IPS-18a (cell line): ENCODE results near the gene BLTP3A.
"Not testable (repeated sequence)": the region's sequence is repeated elsewhere in the genome, so short reads cannot be mapped to it uniquely, and the experiment has no call there.

Experiments used
- H3K27ac ChIP-seq: one replicate; pipeline ENCODE4 v1.5.1; 2013; ENCODE audit warnings: low read length
- H3K27me3 ChIP-seq: one replicate; pipeline ENCODE4 v1.6.1; 2013; ENCODE audit warnings: mild to moderate bottlenecking, low read length; ENCODE audit not compliant: control insufficient read depth, insufficient read depth
- H3K36me3 ChIP-seq: one replicate; pipeline ENCODE4 v1.6.1; 2013; ENCODE audit warnings: low read depth, low read length; ENCODE audit not compliant: control insufficient read depth
- H3K4me1 ChIP-seq: one replicate; pipeline ENCODE4 v1.6.1; 2013; ENCODE audit warnings: low read depth, low read length; ENCODE audit not compliant: control insufficient read depth
- H3K4me3 ChIP-seq: one replicate; pipeline ENCODE4 v1.5.1; 2013; ENCODE audit warnings: low read length
- H3K9ac ChIP-seq: one replicate; pipeline ENCODE4 v1.6.1; 2013; ENCODE audit warnings: mild to moderate bottlenecking, low read length, moderate library complexity
- H3K9me3 ChIP-seq: one replicate; pipeline ENCODE4 v1.6.1; 2013; ENCODE audit warnings: low read depth, low read length; ENCODE audit not compliant: control insufficient read depth

The BLTP3A gene

DNA sequence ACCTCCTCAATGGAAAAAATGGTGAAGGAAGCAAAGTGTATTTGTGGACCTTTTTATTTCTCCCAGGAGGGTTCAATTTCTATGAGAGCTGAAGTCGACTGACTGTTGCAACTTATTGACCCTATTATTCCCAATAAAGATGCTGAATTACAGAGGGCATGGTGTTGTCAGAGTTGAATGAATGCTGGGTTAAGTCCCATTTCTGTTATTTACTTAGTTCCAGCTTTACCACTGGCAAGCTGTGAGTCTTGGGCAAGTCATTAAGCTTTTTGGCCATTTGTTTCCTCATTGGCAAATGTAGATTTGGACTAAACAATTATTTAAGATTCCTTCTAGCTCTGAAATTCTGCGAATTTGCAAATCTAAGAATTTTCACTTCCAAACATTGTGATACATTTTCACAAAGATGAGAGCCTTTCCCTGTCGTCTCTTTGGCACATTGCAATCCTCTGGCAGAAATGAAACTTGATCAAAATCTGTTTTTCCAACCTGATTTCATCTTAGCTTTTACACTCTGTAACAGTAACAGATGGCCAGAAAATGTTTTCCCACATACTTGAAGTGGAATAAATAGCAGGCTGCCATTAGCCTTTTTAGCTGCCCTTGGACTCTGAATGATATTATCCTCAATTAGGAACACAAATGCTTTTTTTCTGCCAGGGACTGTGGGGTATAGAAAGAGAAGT lies 21.3 kb downstream of the BLTP3A start:
- no peak overlapping the region for H3K9ac ChIP-seq
- H3K4me1 ChIP-seq = no peaks in the 10 kb centered on the region
- no peaks in the 10 kb centered on the region for H3K9me3 ChIP-seq
- no peaks in the 10 kb centered on the region for H3K36me3 ChIP-seq
- no peaks in the 10 kb centered on the region for H3K27me3 ChIP-seq
- H3K27ac ChIP-seq = no peak overlapping the region
- H3K4me3 ChIP-seq = no peak overlapping the region

DNA sequence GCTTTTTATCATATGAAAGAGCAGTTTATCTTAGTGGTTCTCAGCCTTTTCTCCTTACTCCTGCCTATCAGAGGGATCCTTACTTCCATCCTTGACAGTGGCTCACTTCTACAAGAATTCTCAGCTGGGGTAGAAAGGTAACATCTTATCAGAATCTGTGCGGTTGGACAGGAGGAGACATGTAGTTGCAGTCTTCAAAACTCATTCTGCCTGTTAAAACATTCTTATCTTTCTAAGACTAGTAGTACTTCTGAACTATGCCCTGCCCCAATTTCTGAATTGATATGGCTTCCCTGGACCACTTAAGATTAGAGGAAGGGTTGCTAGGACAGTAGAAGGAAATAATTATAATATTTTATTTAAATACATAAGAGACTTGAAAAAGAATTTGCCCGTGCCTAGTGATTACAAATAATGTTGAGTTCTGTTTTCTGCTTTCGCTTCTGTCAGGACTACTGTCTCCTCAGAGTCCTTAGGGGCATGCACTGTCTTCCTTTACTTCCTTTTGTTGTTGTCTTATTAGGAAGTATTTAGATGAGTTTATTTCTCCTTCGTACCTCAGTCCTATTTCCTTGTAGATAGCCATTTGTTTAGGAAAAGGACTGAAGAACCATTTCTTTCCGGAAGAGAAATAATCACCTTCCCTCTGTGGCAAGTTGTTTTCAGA lies 24.9 kb downstream of the BLTP3A start:
- Histone ChIP-seq H3K27me3 (no peaks in the 10 kb centered on the region), H3K4me1 (no peaks in the 10 kb centered on the region), H3K36me3 (peaks cover 2% of the 10 kb centered on the region), H3K4me3 (no peak overlapping the region), H3K9me3 (no peaks in the 10 kb centered on the region), H3K9ac (no peak overlapping the region), H3K27ac (no peak overlapping the region)

- no peaks in the 10 kb centered on the region for H3K9me3 ChIP-seq
- peaks cover 3% of the 10 kb centered on the region for H3K36me3 ChIP-seq
- H3K9ac ChIP-seq = no peak overlapping the region
- no peak overlapping the region for H3K4me3 ChIP-seq
- H3K27ac ChIP-seq = no peak overlapping the region
- H3K4me1 ChIP-seq = no peaks in the 10 kb centered on the region
- H3K27me3 ChIP-seq = no peaks in the 10 kb centered on the region
These were observed 25.6 kb downstream of the BLTP3A start for GRCh38 chr6:34817446-34817845.

DNA sequence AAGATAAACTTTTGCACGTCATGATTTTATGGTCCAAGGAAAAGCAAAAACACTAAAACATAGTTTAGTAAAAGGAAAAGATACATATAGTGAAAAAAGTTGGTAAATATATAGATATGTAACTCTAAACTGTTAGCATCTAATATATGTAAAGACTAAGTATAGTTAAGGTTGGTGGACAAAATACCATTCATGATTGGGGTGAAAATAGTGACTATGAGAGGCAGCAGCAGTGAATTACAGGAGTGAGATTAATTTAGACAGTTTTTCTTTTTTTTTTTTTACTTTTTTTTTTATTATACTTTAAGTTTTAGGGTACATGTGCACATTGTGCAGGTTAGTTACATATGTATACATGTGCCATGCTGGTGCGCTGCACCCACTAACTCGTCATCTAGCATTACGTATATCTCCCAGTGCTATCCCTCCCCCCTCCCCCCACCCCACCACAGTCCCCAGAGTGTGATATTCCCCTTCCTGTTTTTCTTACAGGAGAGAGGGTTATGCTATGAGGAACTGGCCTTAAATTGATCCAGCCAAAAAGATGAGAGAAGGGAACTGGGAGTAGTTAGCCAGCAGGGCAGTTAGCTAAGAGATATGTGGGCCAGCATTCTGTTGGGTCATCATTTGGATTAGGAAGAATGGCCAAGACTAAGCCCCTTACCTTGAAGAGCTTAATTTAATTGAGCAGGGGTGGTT lies 27.1 kb downstream of the BLTP3A start:
- H3K27ac ChIP-seq, H3K9me3 ChIP-seq, H3K9ac ChIP-seq, H3K36me3 ChIP-seq, H3K4me1 ChIP-seq, H3K27me3 ChIP-seq, H3K4me3 ChIP-seq: not testable (repeated sequence)

DNA sequence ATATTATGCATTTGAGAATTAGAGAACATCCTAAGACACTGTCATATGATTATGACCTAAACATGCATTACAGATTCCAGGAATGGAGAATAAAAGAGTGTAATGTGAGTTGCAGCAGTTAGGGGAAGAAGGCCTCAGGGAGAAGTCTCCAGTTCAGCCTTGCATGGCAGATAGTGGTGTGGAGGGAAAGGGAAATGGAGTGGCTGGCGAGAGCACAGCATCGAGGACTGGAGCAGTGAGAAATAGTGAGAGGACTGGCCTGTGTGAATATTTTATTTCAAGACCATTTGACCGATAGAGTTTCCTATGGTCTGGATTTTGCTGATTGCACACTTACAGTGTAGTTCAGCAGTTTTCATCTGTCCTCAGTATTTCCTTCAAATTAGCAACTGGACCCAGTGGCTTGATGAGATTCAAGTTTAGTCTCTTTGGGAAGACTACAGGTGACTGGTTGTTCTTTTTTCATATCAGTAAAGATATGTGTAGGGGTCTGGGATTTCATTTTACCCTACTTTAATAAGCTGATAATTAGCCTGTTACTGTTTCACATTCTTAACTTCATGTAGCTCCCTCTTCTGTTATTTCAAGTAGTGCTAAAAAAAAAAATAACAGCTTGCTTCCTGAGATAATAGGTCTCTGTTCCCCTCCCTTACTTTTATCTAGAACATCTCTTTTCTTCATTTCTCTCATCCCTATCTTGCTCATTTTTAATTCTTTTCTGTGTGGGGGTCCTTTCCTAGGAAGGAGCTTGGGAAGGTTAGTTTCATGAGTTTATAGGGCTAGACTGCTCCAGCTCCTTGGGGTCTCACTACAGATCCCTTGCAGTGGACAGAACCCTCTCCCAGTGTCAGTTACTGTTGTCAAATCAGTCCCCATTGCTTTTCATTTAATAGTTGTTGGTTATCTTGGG lies 27.9 kb downstream of the BLTP3A start:
- H3K36me3 ChIP-seq = peaks cover 12% of the 10 kb centered on the region
- no peaks in the 10 kb centered on the region for H3K9me3 ChIP-seq
- H3K4me3 ChIP-seq = no peak overlapping the region
- no peaks in the 10 kb centered on the region for H3K27me3 ChIP-seq
- H3K4me1 ChIP-seq = no peaks in the 10 kb centered on the region
- H3K9ac ChIP-seq = no peak overlapping the region
- no peak overlapping the region for H3K27ac ChIP-seq

DNA sequence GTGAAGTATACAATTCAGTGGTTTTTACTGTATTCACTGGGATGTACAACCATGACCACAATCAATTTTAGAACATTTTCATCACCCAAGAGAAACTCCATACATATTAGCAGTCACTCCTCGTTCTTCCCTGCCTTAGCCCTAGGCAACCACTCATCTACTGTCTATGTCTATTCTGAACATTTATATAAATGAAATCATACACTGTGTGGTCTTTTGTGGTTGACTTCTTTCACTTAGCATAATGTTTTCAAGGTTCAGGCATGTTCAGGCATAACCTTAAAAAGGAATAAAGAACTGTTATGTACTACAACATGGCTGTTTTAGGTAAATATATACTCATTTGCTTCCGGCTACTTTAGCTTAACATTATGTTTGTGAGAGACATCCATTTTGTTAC lies 37.3 kb downstream of the BLTP3A start:
- no peaks in the 10 kb centered on the region for H3K4me1 ChIP-seq
- no peaks in the 10 kb centered on the region for H3K27me3 ChIP-seq
- peaks cover 14% of the 10 kb centered on the region for H3K36me3 ChIP-seq
- no peaks in the 10 kb centered on the region for H3K9me3 ChIP-seq
- no peak overlapping the region for H3K9ac ChIP-seq
- H3K27ac ChIP-seq = no peak overlapping the region
- no peak overlapping the region for H3K4me3 ChIP-seq

GRCh38 chr6:34832942-34833341 lies 41.1 kb downstream of the BLTP3A start:
- Histone ChIP-seq H3K9me3 (no peaks in the 10 kb centered on the region), H3K4me1 (no peaks in the 10 kb centered on the region), H3K4me3 (no peak overlapping the region), H3K27ac (no peak overlapping the region), H3K36me3 (peaks cover 30% of the 10 kb centered on the region), H3K27me3 (no peaks in the 10 kb centered on the region), H3K9ac (no peak overlapping the region)

DNA sequence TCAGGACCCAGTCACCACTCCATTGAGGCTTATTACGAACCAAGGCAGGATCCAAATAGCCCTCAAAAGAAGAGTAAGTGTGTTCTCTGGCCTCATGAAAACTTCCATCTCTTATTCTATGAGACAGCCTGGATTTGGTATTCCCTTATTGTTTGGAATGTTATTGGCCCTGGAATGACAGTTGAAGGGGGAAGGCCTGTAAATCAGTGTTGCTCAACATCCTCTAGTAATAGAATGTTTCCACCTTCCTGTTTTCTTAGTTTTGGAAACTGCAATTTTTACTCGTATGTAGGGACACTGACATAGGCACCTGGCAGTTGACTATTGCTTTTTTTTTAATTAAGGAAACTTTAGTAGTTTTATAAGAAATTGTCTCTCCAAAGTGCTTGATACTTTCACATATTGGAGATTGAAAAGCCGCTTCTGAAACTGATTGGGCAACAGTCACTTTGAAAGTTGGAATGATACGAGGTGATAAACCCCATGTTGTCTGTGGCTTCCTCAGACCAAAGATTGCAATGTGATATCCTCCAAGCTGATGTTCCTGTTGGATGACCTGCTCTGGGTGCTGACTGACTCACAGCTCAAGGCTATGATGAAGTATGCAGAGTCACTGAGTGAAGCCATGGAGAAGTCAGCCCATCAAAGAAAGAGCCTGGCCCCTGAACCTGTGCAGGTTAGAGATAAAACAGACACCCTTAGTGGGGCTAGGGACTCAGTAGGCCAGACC lies 43.1 kb downstream of the BLTP3A start:
- no peak overlapping the region for H3K9ac ChIP-seq
- H3K4me3 ChIP-seq = no peak overlapping the region
- H3K9me3 ChIP-seq = no peaks in the 10 kb centered on the region
- H3K36me3 ChIP-seq = peaks cover 26% of the 10 kb centered on the region
- H3K4me1 ChIP-seq = no peaks in the 10 kb centered on the region
- no peaks in the 10 kb centered on the region for H3K27me3 ChIP-seq
- H3K27ac ChIP-seq = no peak overlapping the region

DNA sequence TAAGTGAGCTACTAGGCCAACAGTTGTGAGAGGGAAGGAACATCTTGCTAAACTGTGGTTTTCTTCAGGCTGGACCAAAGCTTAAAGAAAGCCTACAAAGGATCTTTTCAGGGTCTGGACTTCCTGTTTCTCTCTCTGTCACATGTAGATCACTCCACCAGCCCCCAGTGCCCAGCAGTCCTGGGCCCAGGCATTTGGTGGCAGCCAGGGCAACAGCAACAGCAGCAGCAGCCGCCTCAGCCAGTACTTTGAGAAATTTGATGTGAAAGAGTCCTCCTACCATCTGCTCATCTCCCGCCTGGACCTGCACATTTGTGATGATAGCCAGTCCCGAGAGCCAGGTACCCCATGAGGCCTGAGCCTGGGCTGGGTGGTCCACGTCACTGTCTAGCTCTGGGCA lies 44.1 kb downstream of the BLTP3A start:
- Histone ChIP-seq H3K27ac (no peak overlapping the region), H3K4me3 (no peak overlapping the region), H3K4me1 (no peaks in the 10 kb centered on the region), H3K36me3 (peaks cover 21% of the 10 kb centered on the region), H3K9ac (no peak overlapping the region), H3K27me3 (no peaks in the 10 kb centered on the region), H3K9me3 (no peaks in the 10 kb centered on the region)

DNA sequence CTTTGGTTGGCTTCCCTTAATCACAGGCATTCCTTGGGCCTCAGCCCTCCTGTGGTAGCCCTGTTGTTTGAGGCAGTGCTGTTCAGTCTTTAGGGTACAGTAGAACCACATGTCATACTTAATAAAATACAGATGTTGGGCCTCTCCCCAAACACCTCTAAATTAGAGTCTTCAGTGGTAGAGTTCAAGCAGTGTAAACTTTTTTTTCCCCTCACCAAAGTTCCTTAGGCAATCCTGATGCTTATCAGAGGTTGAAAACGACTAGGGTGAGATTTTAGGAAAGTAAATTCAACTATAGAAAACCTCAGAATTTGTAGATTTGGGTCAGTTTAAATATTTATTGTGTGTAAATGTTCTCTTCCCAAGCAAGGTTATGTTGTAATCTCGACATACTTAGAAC lies 44.6 kb downstream of the BLTP3A start:
- Histone ChIP-seq H3K27ac (no peak overlapping the region), H3K36me3 (peaks cover 21% of the 10 kb centered on the region), H3K4me3 (no peak overlapping the region), H3K4me1 (no peaks in the 10 kb centered on the region), H3K9me3 (no peaks in the 10 kb centered on the region), H3K9ac (no peak overlapping the region), H3K27me3 (no peaks in the 10 kb centered on the region)

DNA sequence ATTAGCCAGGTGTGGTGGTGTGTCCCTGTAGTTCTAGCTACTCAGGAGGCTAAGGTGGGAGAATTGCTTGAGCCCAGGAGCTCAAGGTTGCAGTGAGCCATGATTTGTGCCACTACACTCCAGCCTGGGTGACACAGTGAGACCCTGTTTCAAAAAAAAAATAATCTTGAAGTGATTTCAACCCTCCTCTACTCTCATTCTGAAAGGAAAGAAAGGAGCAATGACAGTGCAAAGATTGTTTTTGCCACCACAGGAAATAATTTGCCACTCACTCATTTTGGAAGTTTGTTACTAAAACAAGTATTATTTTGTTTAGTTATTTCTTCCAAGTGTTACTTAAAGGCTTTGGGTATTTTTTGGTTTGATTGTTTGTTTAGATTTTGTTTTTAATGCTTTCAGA lies 45.6 kb downstream of the BLTP3A start:
- H3K9ac ChIP-seq = no peak overlapping the region
- H3K9me3 ChIP-seq = no peaks in the 10 kb centered on the region
- no peak overlapping the region for H3K4me3 ChIP-seq
- peaks cover 21% of the 10 kb centered on the region for H3K36me3 ChIP-seq
- H3K4me1 ChIP-seq = no peaks in the 10 kb centered on the region
- H3K27me3 ChIP-seq = no peaks in the 10 kb centered on the region
- H3K27ac ChIP-seq = no peak overlapping the region
